G401.6 (cell line): ENCODE measurements around the gene TCFL5.

Experiments
- FAIRE-seq: peaks from 2 replicates; lab custom pipeline; 2012; peaks lifted over from hg19 to GRCh38; lab: Jason Lieb, UNC

The TCFL5 gene

DNA sequence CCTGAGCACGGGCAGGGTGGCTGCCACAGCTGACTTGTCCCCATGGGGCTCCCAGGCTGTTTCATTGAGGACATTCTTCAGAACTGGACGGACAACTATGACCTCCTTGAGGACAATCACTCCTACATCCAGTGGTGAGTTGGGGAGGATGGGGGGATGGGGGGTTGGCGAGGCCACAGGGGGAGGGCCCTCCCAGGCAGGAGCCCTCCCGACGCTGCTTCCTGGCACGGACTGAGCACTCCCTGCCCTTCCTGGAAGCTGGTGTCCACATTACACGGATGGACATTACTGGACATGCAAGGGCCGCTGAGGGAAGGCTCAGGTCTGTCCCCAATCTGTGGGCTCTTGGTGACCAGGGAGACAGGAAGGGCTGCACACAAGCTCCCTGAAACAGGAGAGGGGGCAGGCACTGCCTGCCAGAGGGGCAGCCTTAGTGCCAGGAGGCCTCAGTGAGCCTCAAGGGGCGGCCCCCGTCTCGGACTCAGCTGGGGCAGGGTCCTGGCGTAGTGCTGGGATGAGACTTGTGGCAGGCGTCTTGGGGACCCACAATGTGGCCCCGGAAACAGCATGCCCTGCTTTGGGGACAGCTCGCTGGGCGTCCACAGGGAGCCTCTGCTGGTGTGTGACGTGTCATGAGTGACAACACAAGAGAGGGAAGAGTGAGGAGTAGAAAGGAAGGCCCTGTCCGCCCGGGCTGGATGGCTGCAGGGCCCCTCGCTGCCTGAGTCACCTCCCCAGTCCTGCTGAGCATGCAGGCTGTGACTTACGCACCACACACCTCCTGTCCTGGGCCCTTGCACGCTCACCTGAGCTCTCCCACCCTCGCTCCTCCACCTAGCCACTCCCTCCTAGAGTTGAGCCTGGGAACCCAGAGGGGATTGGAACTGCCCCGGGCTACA is 51.8 kb downstream of the TCFL5 start:
- no peak for FAIRE-seq

- no peak for FAIRE-seq
Observed at GRCh38 chr20:62808211-62808865, 53.3 kb downstream of the TCFL5 start.

- no peak for FAIRE-seq
Observed at GRCh38 chr20:62807444-62808210, 54.0 kb downstream of the TCFL5 start.

GRCh38 chr20:62806383-62807050 is 55.1 kb downstream of the TCFL5 start:
- no peak for FAIRE-seq

DNA sequence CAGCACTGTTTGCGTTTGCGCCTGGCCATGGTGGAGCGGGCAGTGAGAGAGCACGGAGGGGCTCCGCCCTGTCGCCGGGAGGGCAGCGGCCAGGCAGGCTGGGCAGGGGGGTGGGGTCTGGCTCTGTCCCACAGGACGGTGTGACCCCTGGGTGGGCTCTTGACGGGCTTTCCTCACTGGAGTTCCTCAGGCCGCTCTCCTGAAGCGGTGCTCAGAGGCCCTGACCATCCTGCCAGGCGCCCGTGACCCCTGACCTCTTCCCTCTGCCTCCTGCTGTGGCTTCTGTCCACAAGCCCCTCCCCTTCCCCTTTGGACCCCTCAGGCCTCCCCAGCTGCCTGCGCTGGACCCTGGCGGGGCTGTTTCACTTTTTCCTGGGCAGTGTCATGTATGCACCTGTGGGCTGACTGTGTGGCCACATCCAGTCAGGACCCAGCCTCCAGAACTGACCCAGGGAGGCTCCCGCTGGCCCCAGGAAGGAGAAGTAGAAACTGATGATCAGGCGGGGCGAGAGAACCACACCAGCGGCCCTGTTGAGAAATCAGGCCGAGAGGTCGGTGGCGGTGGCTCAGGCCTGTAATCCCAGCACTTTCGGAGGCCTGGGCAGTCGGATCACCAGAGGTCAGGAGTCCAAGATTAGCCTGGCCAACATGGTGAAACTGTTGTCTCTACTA is 55.8 kb downstream of the TCFL5 start:
- no peak for FAIRE-seq

DNA sequence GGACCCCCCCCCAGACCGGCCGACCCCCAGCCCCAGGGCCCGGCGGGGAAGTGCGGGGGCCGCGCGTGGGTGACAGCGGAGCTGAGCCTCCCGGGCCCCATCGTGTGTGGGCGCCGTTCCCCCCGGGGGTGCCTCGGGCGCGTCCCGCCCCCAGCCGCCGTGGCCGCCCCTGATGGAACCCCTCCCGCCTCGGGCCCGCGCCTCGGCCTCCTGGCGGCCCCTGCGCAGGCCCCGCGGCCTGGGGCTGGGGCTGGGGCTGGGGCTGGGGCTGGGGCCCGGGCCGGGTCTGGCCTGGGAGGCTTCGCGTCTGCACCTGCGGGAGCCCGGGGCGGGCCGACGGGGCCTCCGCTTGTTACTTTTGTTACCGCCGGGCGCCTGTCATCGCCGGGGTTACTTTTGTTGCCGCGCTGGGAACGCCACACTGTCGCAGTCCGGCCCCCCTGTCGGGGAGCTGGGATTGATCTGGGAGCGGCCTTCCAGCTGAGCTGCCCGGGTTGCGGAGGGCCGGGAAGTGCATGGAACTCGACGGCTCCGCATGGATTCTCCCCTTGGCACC is 56.4 kb downstream of the TCFL5 start:
- no peak for FAIRE-seq

GRCh38 chr20:62804627-62805154 is 56.9 kb downstream of the TCFL5 start, which contains the start of gene OGFR:
TSS of gene OGFR (plus strand) at chr20:62804835. CDS start at chr20:62804860, 25 bp downstream.
- no peak for FAIRE-seq

GRCh38 chr20:62804021-62804626 is 57.5 kb downstream of the TCFL5 start:
- no peak for FAIRE-seq

GRCh38 chr20:62802026-62802712 is 59.5 kb downstream of the TCFL5 start:
- no peak for FAIRE-seq

GRCh38 chr20:62801284-62802010 is 60.2 kb downstream of the TCFL5 start:
- no peak for FAIRE-seq

DNA sequence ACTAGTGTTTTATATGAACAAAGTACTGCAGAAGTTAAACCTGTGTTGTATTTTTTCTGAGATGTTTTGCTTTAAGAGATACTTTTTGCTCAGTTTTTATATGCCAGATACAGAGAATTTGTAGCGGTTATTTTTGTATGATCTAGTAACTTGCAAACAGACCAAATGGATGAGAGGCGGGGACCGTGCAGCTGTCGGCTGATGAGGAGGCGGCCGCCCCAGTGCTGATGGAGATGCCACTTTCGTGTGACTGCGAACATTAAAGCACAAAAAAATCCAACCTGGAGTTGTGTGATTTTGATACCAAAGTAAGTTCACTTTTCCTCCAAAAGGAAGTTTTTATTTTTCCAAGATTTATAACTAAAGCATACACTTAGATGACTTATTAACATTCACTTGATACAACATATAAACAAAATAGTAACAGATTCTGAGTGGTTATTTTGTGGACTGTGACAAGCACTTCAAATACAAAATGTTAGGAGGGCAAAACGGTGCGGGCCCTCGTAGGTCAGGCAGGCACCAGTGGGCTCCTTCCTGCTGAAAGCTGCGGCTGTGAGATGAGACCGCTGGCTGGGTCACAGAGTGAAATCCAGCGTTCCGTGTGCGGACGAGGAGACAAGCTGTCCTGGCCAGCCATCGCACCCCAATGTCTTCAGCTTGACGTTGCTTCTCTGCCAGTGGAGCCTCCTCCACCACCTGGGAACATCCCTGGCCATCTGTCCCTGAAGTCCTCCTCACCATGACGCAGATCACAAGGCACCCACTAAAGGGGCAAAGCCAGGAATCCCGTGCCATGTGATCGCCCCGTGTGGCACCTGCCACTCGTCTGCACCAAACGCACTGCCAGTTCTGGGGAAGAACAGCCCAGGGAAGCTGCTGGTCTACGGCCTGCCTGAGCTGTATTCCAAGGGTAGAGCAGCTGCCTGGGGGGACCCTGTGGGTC is 61.0 kb downstream of the TCFL5 start:
- FAIRE-seq = no peak

DNA sequence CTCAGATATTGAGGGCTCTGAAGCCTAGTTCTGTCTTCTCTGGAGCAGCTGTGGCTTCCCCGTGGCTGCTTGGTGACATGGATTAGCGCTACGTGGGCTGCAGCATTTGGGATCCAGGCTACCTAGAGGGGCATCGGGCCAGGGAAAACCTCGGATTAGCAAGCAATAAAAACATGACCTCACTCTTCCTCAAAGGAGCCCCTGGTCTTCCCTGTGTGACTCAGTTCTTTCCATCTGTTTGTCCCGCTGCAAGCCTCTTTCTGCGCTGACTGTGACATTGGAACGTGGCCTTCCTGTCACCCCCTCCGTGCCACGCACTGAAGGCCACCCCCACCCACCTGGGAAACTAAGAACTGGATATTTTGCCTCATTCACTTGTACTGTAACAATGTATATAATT is 61.7 kb downstream of the TCFL5 start:
- FAIRE-seq = no peak

- FAIRE-seq = no peak
Observed at GRCh38 chr20:62799459-62799858, 62.2 kb downstream of the TCFL5 start.

- no peak for FAIRE-seq
Observed at GRCh38 chr20:62799036-62799435, 62.6 kb downstream of the TCFL5 start.

- no peak for FAIRE-seq
Observed at GRCh38 chr20:62797671-62798532, 63.7 kb downstream of the TCFL5 start.

GRCh38 chr20:62796699-62797491 is 64.7 kb downstream of the TCFL5 start:
- FAIRE-seq = no peak
